ENCODE results near the gene ABCC2.

Gene ABCC2

DNA sequence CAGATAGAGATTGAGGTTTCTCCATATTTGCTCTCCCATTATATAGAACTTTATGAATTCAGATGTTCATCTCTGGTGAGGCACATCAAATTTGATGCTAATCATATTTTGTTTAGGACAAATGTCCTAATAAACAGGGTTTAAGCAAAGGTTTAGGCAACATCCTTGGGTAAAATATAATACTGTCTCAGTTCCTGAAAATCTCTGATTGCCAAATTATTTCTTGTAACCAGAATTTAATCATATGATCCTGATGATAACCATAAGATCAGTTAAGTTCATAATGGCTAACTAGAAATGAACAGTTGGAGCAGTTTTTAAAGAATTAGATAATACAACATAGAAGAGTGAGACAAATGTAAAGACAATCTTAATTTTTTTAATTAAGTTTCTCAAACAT lies 31.8 kb upstream of the ABCC2 start:
- no peak for ATAC-seq (ENCODE audit: low read depth)
- no peaks in the 10 kb centered on the region for H3K27me3 ChIP-seq (ENCODE audit: insufficient read depth, poor library complexity, severe bottlenecking)
- H3K36me3 ChIP-seq (ENCODE audit: low read depth) = peaks cover 94% of the 10 kb centered on the region
- no peak for DNase-seq (ENCODE audit: low spot score)
- no peak overlapping the region for H3K27ac ChIP-seq (ENCODE audit: poor library complexity, severe bottlenecking)
- H3K4me1 ChIP-seq (ENCODE audit: insufficient read depth, poor library complexity, severe bottlenecking) = no peaks in the 10 kb centered on the region
- TF ChIP-seq, protein P1, sequence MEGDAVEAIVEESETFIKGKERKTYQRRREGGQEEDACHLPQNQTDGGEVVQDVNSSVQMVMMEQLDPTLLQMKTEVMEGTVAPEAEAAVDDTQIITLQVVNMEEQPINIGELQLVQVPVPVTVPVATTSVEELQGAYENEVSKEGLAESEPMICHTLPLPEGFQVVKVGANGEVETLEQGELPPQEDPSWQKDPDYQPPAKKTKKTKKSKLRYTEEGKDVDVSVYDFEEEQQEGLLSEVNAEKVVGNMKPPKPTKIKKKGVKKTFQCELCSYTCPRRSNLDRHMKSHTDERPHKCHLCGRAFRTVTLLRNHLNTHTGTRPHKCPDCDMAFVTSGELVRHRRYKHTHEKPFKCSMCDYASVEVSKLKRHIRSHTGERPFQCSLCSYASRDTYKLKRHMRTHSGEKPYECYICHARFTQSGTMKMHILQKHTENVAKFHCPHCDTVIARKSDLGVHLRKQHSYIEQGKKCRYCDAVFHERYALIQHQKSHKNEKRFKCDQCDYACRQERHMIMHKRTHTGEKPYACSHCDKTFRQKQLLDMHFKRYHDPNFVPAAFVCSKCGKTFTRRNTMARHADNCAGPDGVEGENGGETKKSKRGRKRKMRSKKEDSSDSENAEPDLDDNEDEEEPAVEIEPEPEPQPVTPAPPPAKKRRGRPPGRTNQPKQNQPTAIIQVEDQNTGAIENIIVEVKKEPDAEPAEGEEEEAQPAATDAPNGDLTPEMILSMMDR (IDR thresholded peaks at IDR 0.05; ENCODE audit: poor library complexity, severe bottlenecking) = no peak
- H3K9me3 ChIP-seq (ENCODE audit: severe bottlenecking) = no peaks in the 10 kb centered on the region
- no peak overlapping the region for H3K4me3 ChIP-seq (ENCODE audit: severe bottlenecking)

GRCh38 chr10:99754670-99755069 lies 27.8 kb upstream of the ABCC2 start:
- H3K4me3 ChIP-seq (ENCODE audit: severe bottlenecking) = no peak overlapping the region
- DNase-seq (ENCODE audit: low spot score) (no peak), ATAC-seq (ENCODE audit: low read depth) (0 out of 3 replicates have a peak, but pooled peaks have one; percentile 19)
- TF ChIP-seq, protein P1 (IDR thresholded peaks at IDR 0.05; ENCODE audit: poor library complexity, severe bottlenecking) = no peak
- H3K9me3 ChIP-seq (ENCODE audit: severe bottlenecking) = no peaks in the 10 kb centered on the region
- H3K27me3 ChIP-seq (ENCODE audit: insufficient read depth, poor library complexity, severe bottlenecking) = no peaks in the 10 kb centered on the region
- no peak overlapping the region for H3K27ac ChIP-seq (ENCODE audit: poor library complexity, severe bottlenecking)
- H3K4me1 ChIP-seq (ENCODE audit: insufficient read depth, poor library complexity, severe bottlenecking) = peaks cover 4% of the 10 kb centered on the region
- peaks cover 92% of the 10 kb centered on the region for H3K36me3 ChIP-seq (ENCODE audit: low read depth)

DNA sequence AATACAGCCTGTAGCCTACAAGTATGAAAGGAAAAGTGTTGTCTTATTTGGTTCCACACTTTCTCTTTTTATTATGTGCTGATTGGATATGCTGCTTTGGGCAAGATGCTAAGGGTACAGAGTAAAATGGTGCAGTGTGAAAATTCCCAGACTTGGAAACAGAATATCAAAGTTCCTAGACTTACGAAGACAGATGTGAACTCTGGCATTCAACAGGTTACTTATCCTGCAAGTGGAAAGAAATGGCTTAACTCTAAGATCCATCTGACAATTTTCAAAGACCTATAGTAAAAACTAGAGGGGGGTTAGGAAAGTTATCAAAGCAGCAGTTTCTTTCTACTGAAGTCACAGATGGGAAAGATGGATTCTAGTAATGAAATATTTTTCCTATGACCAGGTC lies 26.3 kb upstream of the ABCC2 start:
- TF ChIP-seq, protein P1 (IDR thresholded peaks at IDR 0.05; ENCODE audit: poor library complexity, severe bottlenecking) = no peak

DNA sequence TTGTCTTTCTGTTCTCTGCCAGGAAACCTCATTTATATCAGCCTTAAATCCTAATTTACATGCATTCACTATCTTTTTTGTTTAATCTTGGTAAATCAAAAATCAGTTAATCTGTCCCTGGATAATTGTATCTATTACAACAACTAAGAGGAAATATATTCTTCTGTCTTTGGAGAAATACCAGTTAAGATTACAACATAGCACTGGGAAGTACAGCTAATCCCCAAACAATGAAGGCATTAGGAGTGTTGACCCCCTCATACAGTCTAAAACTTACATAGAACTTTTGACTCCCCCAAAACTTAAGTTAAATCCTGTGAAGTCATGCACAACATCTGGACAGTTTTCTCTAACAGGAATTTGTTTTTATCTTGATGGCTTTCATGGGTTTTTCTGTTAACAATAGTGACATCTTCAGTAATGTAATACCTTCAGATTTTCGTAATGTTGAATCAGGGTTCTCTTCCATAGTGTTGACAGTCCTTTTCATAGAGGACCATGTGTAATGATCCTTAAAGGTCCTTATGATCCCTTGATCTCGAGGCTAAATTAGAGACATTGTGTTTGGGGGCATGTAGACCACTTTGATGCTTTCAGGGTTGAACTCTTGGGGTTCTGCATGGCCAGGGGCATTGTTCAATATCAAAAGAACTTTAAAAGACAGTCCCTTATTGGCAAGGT lies 24.1 kb upstream of the ABCC2 start:
- no peaks in the 10 kb centered on the region for H3K9me3 ChIP-seq (ENCODE audit: severe bottlenecking)
- DNase-seq (ENCODE audit: low spot score) = no peak
- peaks cover 66% of the 10 kb centered on the region for H3K36me3 ChIP-seq (ENCODE audit: low read depth)
- TF ChIP-seq, protein P1 (IDR thresholded peaks at IDR 0.05; ENCODE audit: poor library complexity, severe bottlenecking) = no peak
- H3K27ac ChIP-seq (ENCODE audit: poor library complexity, severe bottlenecking) = peak overlapping the region; percentile 7
- H3K4me3 ChIP-seq (ENCODE audit: severe bottlenecking) = no peak overlapping the region
- H3K27me3 ChIP-seq (ENCODE audit: insufficient read depth, poor library complexity, severe bottlenecking) = no peaks in the 10 kb centered on the region
- no peak for ATAC-seq (ENCODE audit: low read depth)
- H3K4me1 ChIP-seq (ENCODE audit: insufficient read depth, poor library complexity, severe bottlenecking) = peaks cover 4% of the 10 kb centered on the region

More for the DNA sequence above, 26.3 kb upstream of the ABCC2 start:
- Histone ChIP-seq H3K9me3 (ENCODE audit: severe bottlenecking) (no peaks in the 10 kb centered on the region), H3K27ac (ENCODE audit: poor library complexity, severe bottlenecking) (no peak overlapping the region), H3K27me3 (ENCODE audit: insufficient read depth, poor library complexity, severe bottlenecking) (no peaks in the 10 kb centered on the region), H3K36me3 (ENCODE audit: low read depth) (peaks cover 84% of the 10 kb centered on the region), H3K4me1 (ENCODE audit: insufficient read depth, poor library complexity, severe bottlenecking) (peaks cover 4% of the 10 kb centered on the region), H3K4me3 (ENCODE audit: severe bottlenecking) (no peak overlapping the region)
- DNase-seq (ENCODE audit: low spot score) = no peak
- ATAC-seq (ENCODE audit: low read depth) = no peak

DNA sequence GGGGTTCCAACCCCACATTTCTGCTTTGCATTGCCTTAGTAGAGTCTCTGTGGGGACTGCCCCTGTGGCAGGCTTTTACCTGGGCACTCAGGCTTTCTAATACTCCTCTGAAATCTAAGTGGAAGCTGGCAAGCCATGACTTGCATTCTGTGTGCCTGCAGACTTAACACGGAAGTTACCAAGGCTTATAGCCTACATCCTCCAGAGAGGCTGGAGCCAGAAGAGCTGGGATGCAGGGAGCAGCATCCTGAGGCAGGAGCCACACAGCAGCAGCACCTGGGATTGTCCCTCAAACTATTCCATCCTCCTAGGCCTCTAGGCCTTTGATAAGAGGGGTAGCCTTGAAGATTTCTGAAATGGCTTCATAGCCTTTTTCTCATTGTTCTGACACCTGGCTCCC lies 22.1 kb upstream of the ABCC2 start:
- Histone ChIP-seq H3K27ac (ENCODE audit: poor library complexity, severe bottlenecking) (no peak overlapping the region), H3K4me3 (ENCODE audit: severe bottlenecking) (no peak overlapping the region), H3K27me3 (ENCODE audit: insufficient read depth, poor library complexity, severe bottlenecking) (no peaks in the 10 kb centered on the region), H3K36me3 (ENCODE audit: low read depth) (peaks cover 46% of the 10 kb centered on the region), H3K4me1 (ENCODE audit: insufficient read depth, poor library complexity, severe bottlenecking) (peaks cover 4% of the 10 kb centered on the region), H3K9me3 (ENCODE audit: severe bottlenecking) (no peaks in the 10 kb centered on the region)
- ATAC-seq (ENCODE audit: low read depth) (peak; percentile 61), DNase-seq (ENCODE audit: low spot score) (no peak)
- TF ChIP-seq, protein P1 (IDR thresholded peaks at IDR 0.05; ENCODE audit: poor library complexity, severe bottlenecking) = no peak

Measured in RWPE2 (cell line).